ENCODE data around the gene CDH4. TPM values are rescaled to one million over a fixed set of nuclear protein-coding genes. Genes with fewer than 3 reads are reported as not detected.

Gene CDH4
- total RNA-seq, 1 experiment from 2014 or later: not detected

GRCh38 chr20:61359254-61359653 lies 107.2 kb downstream of the CDH4 start:
- intact Hi-C loops (cut with micrococcal nuclease; ENCODE audit: unreplicated experiment): no loop called here
- TF ChIP-seq SIN3A (IDR thresholded peaks at IDR 0.05; ENCODE audit: borderline replicate concordance, insufficient read depth, low read depth, low read length): no peak
- TF ChIP-seq, protein P1, sequence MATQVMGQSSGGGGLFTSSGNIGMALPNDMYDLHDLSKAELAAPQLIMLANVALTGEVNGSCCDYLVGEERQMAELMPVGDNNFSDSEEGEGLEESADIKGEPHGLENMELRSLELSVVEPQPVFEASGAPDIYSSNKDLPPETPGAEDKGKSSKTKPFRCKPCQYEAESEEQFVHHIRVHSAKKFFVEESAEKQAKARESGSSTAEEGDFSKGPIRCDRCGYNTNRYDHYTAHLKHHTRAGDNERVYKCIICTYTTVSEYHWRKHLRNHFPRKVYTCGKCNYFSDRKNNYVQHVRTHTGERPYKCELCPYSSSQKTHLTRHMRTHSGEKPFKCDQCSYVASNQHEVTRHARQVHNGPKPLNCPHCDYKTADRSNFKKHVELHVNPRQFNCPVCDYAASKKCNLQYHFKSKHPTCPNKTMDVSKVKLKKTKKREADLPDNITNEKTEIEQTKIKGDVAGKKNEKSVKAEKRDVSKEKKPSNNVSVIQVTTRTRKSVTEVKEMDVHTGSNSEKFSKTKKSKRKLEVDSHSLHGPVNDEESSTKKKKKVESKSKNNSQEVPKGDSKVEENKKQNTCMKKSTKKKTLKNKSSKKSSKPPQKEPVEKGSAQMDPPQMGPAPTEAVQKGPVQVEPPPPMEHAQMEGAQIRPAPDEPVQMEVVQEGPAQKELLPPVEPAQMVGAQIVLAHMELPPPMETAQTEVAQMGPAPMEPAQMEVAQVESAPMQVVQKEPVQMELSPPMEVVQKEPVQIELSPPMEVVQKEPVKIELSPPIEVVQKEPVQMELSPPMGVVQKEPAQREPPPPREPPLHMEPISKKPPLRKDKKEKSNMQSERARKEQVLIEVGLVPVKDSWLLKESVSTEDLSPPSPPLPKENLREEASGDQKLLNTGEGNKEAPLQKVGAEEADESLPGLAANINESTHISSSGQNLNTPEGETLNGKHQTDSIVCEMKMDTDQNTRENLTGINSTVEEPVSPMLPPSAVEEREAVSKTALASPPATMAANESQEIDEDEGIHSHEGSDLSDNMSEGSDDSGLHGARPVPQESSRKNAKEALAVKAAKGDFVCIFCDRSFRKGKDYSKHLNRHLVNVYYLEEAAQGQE (IDR thresholded peaks at IDR 0.05; ENCODE audit: insufficient read depth in 1 of 2, low read depth in 2 of 2, low read length in 1 of 2): no peak
- no peak for TF ChIP-seq TCF7L2 (IDR thresholded peaks at IDR 0.05; ENCODE audit: low read depth, low read length)
- TF ChIP-seq POLR2AphosphoS5 (IDR thresholded peaks at IDR 0.05; ENCODE audit: low read depth, low read length): no peak
- TF ChIP-seq CTCF (IDR thresholded peaks at IDR 0.05): no peak
- ChIA-PET POLR2A (no interaction called here), CTCF (no interaction called here)
- ATAC-seq: no peak
- BruUV-seq (replicated peaks): no TSS peak
- Histone ChIP-seq H3K36me3 (ENCODE audit: control insufficient read depth, insufficient read depth, low read length) (no peaks in the 10 kb centered on the region), H3K4me3 (ENCODE audit: low read depth in 2 of 2, low read length in 2 of 2) (no peak overlapping the region), H3K4me1 (ENCODE audit: control insufficient read depth, insufficient read depth, low read length) (no peaks in the 10 kb centered on the region), H3K27me3 (ENCODE audit: control insufficient read depth, insufficient read depth, low read length) (peaks cover 16% of the 10 kb centered on the region), H3K27ac (ENCODE audit: low read length) (no peak overlapping the region), H3K9me3 (ENCODE audit: control insufficient read depth, insufficient read depth, low read depth, low read length) (no peaks in the 10 kb centered on the region)
- DNase-seq (ENCODE audit: low read depth, low spot score): no peak
- in situ Hi-C loops (cut with HindIII; ENCODE audit: low pct_unique_long_range_greater_than_20kb, low sequenced_read_pairs): no loop called here

GRCh38 chr20:61360296-61360695 lies 108.2 kb downstream of the CDH4 start:
- ATAC-seq (no peak), DNase-seq (ENCODE audit: low read depth, low spot score) (no peak)
- BruUV-seq (replicated peaks): no TSS peak
- intact Hi-C loops (cut with micrococcal nuclease; ENCODE audit: unreplicated experiment) (no loop called here), in situ Hi-C loops (cut with HindIII; ENCODE audit: low pct_unique_long_range_greater_than_20kb, low sequenced_read_pairs) (no loop called here)
- H3K9me3 ChIP-seq (ENCODE audit: control insufficient read depth, insufficient read depth, low read depth, low read length): no peaks in the 10 kb centered on the region
- H3K36me3 ChIP-seq (ENCODE audit: control insufficient read depth, insufficient read depth, low read length): no peaks in the 10 kb centered on the region
- no peak overlapping the region for H3K4me3 ChIP-seq (ENCODE audit: low read depth in 2 of 2, low read length in 2 of 2)
- CTCF ChIA-PET: no interaction called here
- TF ChIP-seq, protein P1 (IDR thresholded peaks at IDR 0.05; ENCODE audit: insufficient read depth in 1 of 2, low read depth in 2 of 2, low read length in 1 of 2): no peak
- TF ChIP-seq TCF7L2 (IDR thresholded peaks at IDR 0.05; ENCODE audit: low read depth, low read length): no peak
- TF ChIP-seq SIN3A (IDR thresholded peaks at IDR 0.05; ENCODE audit: borderline replicate concordance, insufficient read depth, low read depth, low read length): no peak
- TF ChIP-seq POLR2AphosphoS5 (IDR thresholded peaks at IDR 0.05; ENCODE audit: low read depth, low read length): no peak
- TF ChIP-seq CTCF (IDR thresholded peaks at IDR 0.05): no peak
- H3K4me1 ChIP-seq (ENCODE audit: control insufficient read depth, insufficient read depth, low read length): no peaks in the 10 kb centered on the region
- H3K27me3 ChIP-seq (ENCODE audit: control insufficient read depth, insufficient read depth, low read length): peaks cover 16% of the 10 kb centered on the region
- POLR2A ChIA-PET: no interaction called here
- H3K27ac ChIP-seq (ENCODE audit: low read length): no peak overlapping the region
